Loucy (cell line): Measurements from ENCODE around the gene KIAA1328.
A peak's percentile ranks its signal among the peaks of the same experiment; 100 is the strongest.

Experiments
- H2AFZ ChIP-seq: fragments of 200-600 bp; sonication (generic); 2 replicates; pipeline ENCODE4 v1.6.0; 2016; ENCODE audit warnings: antibody characterized with exemption, mild to moderate bottlenecking, low read length, moderate library complexity
- H3F3A ChIP-seq: fragments of 200-600 bp; 2 replicates; pipeline ENCODE4 v1.6.0; 2016; ENCODE audit warnings: antibody characterized with exemption, low read depth, mild to moderate bottlenecking
- H3K27me3 ChIP-seq: fragments of 200-600 bp; sonication (generic); 2 replicates; pipeline ENCODE4 v1.6.1; 2014; ENCODE audit warnings: low read length, mild to moderate bottlenecking; ENCODE audit not compliant: insufficient read depth, poor library complexity, severe bottlenecking
- H3K36me3 ChIP-seq: fragments of 200-600 bp; sonication (generic); 2 replicates; pipeline ENCODE4 v1.6.1; 2016; ENCODE audit warnings: low read length; ENCODE audit not compliant: insufficient read depth
- H3K4me1 ChIP-seq: fragments of 200-600 bp; sonication (generic); 2 replicates; pipeline ENCODE4 v1.5.1; 2014; ENCODE audit warnings: low read length, mild to moderate bottlenecking; ENCODE audit not compliant: insufficient read depth, poor library complexity, severe bottlenecking
- H3K4me2 ChIP-seq: fragments of 200-600 bp; sonication (generic); 2 replicates; pipeline ENCODE4 v1.6.0; 2014; ENCODE audit warnings: antibody characterized with exemption, low read length, low read depth, mild to moderate bottlenecking; ENCODE audit not compliant: poor library complexity, severe bottlenecking
- H3K4me3 ChIP-seq: fragments of 200-600 bp; sonication (generic); 2 replicates; pipeline ENCODE4 v1.5.1; 2014; ENCODE audit warnings: low read length, mild to moderate bottlenecking, mixed read lengths; ENCODE audit not compliant: poor library complexity, severe bottlenecking
- H3K79me2 ChIP-seq: fragments of 200-600 bp; sonication (generic); 2 replicates; pipeline ENCODE4 v1.6.1; 2014; ENCODE audit warnings: low read length; ENCODE audit not compliant: insufficient read depth
- H3K9ac ChIP-seq: fragments of 200-600 bp; sonication (generic); 2 replicates; pipeline ENCODE4 v1.6.0; 2014; ENCODE audit warnings: mild to moderate bottlenecking, low read depth, low read length, moderate library complexity; ENCODE audit not compliant: poor library complexity, severe bottlenecking
- H3K9me2 ChIP-seq: fragments of 200-600 bp; sonication (generic); replicated peaks from 2 replicates; pipeline ENCODE4 v1.6.1; 2016; ENCODE audit warnings: low read depth, low read length, mixed read lengths
- H3K9me3 ChIP-seq: fragments of 200-600 bp; sonication (generic); 2 replicates; pipeline ENCODE4 v1.6.1; 2014; ENCODE audit warnings: mild to moderate bottlenecking, antibody characterized with exemption, low read length, low read depth; ENCODE audit not compliant: insufficient read depth
- H4K20me1 ChIP-seq: fragments of 200-600 bp; sonication (generic); 2 replicates; pipeline ENCODE4 v1.6.0; 2014; ENCODE audit warnings: antibody characterized with exemption, low read length, mild to moderate bottlenecking; ENCODE audit not compliant: insufficient read depth, poor library complexity, severe bottlenecking
- CTCF ChIP-seq: fragments of 200-600 bp; sonication (generic); conservative IDR thresholded peaks from 2 replicates; pipeline ENCODE4 v1.5.1; 2014; ENCODE audit warnings: mild to moderate bottlenecking, antibody characterized with exemption, low read length
- EZH2phosphoT487 ChIP-seq: fragments of 200-600 bp; IDR thresholded peaks from 2 replicates; pipeline ENCODE4 v1.6.1; 2018; ENCODE audit warnings: antibody characterized with exemption, mild to moderate bottlenecking, moderate library complexity, borderline replicate concordance

The KIAA1328 gene

GRCh38 chr18:36843784-36844183 lies 14.9 kb downstream of the KIAA1328 start:
- no peaks in the 10 kb centered on the region for H4K20me1 ChIP-seq
- no peaks in the 10 kb centered on the region for H3K79me2 ChIP-seq
- peak overlapping the region; percentile 34 for H3K4me3 ChIP-seq
- TF ChIP-seq EZH2phosphoT487 (no peak), CTCF (peak; percentile 16; the same call in 1 of the 2 replicates)
- H3K9ac ChIP-seq: peak overlapping the region; percentile 8
- H3K9me3 ChIP-seq: no peaks in the 10 kb centered on the region
- H3F3A ChIP-seq: no peaks in the 10 kb centered on the region
- H3K4me2 ChIP-seq: peak overlapping the region; percentile 58
- H3K36me3 ChIP-seq: no peaks in the 10 kb centered on the region
- peaks cover 16% of the 10 kb centered on the region for H3K4me1 ChIP-seq
- H3K9me2 ChIP-seq: no peaks in the 10 kb centered on the region
- H3K27me3 ChIP-seq: no peaks in the 10 kb centered on the region
- peak overlapping the region; percentile 61; the same call in 1 of the 2 replicates for H2AFZ ChIP-seq

- Histone ChIP-seq H2AFZ (no peak overlapping the region), H3F3A (no peaks in the 10 kb centered on the region), H3K4me3 (no peak overlapping the region), H3K9ac (no peak overlapping the region), H3K79me2 (no peaks in the 10 kb centered on the region), H3K4me1 (peaks cover 4% of the 10 kb centered on the region), H3K9me2 (no peaks in the 10 kb centered on the region), H3K9me3 (peaks cover 11% of the 10 kb centered on the region; the same call in 1 of the 2 replicates), H3K4me2 (no peak overlapping the region), H4K20me1 (no peaks in the 10 kb centered on the region), H3K36me3 (peaks cover 3% of the 10 kb centered on the region; the same call in 1 of the 2 replicates), H3K27me3 (no peaks in the 10 kb centered on the region)
- TF ChIP-seq EZH2phosphoT487 (no peak), CTCF (no peak)
These were observed 19.7 kb downstream of the KIAA1328 start for GRCh38 chr18:36848609-36849008.

- H3K9me3 ChIP-seq: peaks cover 11% of the 10 kb centered on the region; the same call in 1 of the 2 replicates
- TF ChIP-seq EZH2phosphoT487 (no peak), CTCF (no peak)
- no peaks in the 10 kb centered on the region for H3F3A ChIP-seq
- H3K9me2 ChIP-seq: no peaks in the 10 kb centered on the region
- H3K36me3 ChIP-seq: peaks cover 3% of the 10 kb centered on the region; the same call in 1 of the 2 replicates
- H3K79me2 ChIP-seq: no peaks in the 10 kb centered on the region
- no peak overlapping the region for H2AFZ ChIP-seq
- H3K4me3 ChIP-seq: no peak overlapping the region
- no peaks in the 10 kb centered on the region for H3K27me3 ChIP-seq
- no peaks in the 10 kb centered on the region for H4K20me1 ChIP-seq
- H3K4me2 ChIP-seq: no peak overlapping the region
- no peaks in the 10 kb centered on the region for H3K4me1 ChIP-seq
- H3K9ac ChIP-seq: no peak overlapping the region
These were observed 20.5 kb downstream of the KIAA1328 start for GRCh38 chr18:36849288-36850006.
